ENCODE results near the gene TYW1B.
"Not testable (repeated sequence)": the region's sequence is repeated elsewhere in the genome, so short reads cannot be mapped to it uniquely, and the experiment has no call there.

TYW1B gene

DNA sequence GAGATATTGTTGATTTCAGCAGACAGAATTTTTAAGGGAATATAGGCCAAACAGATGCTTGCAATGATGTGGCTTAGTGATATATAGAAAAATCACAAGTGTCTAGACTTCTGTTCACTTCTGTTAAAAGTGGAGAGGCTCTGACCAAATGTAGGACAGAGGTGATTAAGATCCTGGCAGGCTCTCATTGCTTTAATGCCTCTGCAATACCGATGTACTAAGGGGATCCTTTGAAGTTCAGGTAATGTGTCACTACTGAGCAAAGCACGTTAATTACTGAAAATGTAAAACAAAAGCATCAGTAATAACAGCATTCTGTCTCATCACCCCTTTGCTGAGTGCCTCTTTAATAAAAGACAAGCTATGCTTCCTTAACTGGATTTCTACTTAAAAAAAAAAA is 131.4 kb downstream of the TYW1B start:
- not testable (repeated sequence) for DNase-seq

- DNase-seq: not testable (repeated sequence)
Observed at GRCh38 chr7:72695482-72695881, 132.5 kb downstream of the TYW1B start.

DNA sequence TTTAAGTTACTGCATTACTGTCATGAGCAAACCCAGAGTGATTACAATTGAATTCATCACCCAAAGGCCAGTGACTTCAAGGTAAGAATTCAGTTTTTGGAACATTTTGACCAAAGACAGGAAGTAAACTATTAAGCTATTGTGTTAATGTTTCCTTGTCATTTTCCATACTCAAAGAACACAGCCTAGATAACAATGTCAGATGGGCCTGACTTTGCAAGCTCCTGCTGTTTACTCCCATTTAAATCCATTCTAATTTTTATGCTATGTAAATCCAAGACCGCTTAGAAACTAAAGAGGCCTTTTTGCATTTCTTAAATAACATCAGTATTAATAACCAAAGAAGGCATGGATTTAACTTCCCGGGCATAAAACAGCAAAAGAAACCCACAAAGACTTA is 136.6 kb downstream of the TYW1B start:
- DNase-seq: not testable (repeated sequence)

- not testable (repeated sequence) for DNase-seq
Observed at GRCh38 chr7:72690177-72690576, 137.8 kb downstream of the TYW1B start.

GRCh38 chr7:72689344-72689743 is 138.7 kb downstream of the TYW1B start:
- not testable (repeated sequence) for DNase-seq

DNA sequence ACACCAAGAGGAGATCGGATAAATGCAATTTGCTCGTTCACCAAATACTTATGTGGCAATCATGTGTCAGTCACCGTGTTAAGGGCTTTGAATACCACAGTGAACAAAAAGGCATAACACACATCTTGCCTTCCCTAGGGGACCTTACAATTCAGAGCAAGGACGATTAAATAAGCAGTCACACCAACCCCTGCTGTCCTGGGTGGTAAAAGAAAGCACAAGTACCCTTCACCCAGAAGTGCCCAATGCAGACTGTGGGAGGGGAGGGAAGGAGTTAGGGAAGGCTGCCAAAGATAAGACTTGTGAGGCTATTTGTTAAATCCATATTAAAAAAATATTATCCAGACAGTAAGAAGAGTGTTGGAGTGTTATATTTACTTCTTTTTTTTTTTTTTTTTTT is 146.8 kb downstream of the TYW1B start:
- DNase-seq: not testable (repeated sequence)

GRCh38 chr7:72676880-72677279 is 151.1 kb downstream of the TYW1B start:
- not testable (repeated sequence) for DNase-seq

GRCh38 chr7:72676086-72676690 is 151.8 kb downstream of the TYW1B start:
- DNase-seq: not testable (repeated sequence)

DNA sequence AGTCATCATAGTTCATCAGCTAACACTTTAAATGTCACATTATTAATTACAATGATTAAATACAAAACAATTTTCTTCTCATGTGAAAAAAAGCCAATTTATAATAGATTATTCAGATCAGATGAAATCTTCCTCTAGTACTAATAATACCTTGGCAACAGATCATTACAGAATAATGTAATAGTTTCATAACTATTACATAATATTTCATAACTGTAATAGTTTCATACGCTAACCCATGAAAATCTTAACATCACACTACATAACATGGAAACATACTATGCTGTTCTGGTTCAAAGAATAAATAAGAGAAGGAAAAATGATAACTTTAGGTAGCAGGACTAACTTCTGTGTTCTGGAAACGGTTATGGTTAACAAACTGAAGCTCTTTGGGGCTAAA is 152.3 kb downstream of the TYW1B start:
- not testable (repeated sequence) for DNase-seq

DNA sequence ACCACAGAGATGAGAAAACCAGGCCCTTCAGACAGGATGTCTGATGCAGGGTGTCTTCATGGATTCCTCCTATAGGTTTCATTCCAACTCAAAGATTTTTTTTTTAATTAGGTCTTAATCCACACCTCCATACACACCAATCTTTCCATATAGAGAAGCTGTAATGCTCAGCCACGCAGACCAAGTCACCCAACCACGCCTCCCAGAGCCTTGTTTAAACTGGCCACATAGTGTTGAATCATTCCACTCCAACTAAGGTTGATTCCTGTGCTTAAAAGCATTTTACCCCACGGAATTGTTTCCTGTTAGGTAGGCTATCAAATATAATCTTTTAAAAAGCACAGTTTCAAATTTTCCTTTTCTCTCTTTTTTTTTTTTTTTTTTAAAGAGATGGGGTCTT is 153.6 kb downstream of the TYW1B start:
- DNase-seq: no peak

- not testable (repeated sequence) for DNase-seq
Observed at GRCh38 chr7:72670850-72671249, 157.2 kb downstream of the TYW1B start.

GRCh38 chr7:72668435-72668834 is 159.6 kb downstream of the TYW1B start:
- not testable (repeated sequence) for DNase-seq

DNA sequence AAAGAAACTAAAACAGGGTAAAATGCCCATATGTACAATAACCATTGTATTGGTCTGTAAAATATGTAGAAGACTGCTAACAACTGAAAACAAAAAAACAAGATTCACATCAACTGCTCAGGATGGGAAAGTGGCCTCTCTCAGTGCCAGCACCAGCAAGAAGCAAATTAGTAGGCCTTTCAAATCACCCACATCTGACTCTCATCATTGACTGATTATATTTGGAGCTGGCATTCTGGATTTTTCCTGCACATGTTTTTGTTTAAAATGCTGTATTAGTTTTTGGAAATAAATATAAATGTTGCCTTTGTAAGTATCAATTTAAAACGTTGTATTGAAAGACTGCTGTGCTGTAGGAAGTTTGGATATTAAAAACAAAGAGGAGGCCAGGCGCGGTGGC is 161.0 kb downstream of the TYW1B start:
- not testable (repeated sequence) for DNase-seq

DNA sequence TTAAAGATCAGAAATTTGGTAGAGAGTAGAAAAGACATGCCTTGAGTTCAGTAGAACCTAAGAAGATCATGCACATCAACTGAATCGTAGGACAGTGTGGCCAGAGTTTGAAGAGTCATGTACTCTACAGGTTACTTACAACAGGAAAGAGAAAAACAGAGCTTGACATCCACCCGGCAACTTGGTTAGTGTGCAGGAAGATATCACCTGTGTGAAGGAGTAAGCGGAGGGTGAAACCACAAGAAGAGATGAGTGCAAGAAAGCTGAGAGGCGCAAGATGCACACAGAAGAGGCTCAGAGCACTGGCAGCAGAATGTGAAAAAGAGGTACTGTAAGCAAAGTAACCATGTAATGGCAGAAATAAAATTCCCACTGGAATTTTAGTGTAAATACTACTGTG is 179.4 kb downstream of the TYW1B start:
- DNase-seq: not testable (repeated sequence)

DNA sequence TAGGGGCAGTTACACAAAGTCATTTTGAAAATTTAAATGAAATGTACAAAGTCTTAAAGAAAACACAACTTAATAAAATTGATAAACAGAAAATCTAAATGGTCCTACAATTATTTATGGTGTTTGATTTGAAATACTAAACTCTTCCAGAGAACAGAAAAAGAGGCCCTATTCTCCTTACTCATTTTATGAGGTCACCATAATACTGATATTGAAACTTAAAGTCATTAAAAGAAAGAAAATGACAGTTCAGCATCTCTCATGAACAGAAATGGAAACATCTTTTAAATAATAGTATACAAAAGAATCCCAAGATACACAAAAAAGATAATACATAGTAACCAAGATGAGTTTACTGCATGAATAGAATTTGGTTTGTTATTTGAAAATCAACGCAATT is 184.3 kb downstream of the TYW1B start:
- not testable (repeated sequence) for DNase-seq

- not testable (repeated sequence) for DNase-seq
Observed at GRCh38 chr7:72641485-72642248, 186.3 kb downstream of the TYW1B start.

DNA sequence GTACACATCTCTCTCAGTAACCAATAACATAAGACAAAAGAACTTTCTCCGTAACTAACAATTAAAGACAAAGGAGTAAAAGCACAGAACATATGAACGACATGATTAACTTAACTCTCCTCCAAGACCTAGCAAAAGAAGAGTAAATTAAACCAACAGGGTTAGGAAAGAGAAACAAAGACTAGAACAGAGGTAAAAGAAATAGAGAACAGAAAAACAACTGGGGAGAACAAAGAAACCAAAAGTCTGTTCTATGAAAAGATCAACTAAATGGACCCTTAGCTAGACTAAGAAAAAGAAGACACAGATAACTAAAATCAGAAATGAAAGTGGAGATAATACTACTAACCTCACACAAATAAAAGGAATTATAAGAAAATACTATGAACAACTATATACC is 187.3 kb downstream of the TYW1B start:
- DNase-seq: not testable (repeated sequence)

DNA sequence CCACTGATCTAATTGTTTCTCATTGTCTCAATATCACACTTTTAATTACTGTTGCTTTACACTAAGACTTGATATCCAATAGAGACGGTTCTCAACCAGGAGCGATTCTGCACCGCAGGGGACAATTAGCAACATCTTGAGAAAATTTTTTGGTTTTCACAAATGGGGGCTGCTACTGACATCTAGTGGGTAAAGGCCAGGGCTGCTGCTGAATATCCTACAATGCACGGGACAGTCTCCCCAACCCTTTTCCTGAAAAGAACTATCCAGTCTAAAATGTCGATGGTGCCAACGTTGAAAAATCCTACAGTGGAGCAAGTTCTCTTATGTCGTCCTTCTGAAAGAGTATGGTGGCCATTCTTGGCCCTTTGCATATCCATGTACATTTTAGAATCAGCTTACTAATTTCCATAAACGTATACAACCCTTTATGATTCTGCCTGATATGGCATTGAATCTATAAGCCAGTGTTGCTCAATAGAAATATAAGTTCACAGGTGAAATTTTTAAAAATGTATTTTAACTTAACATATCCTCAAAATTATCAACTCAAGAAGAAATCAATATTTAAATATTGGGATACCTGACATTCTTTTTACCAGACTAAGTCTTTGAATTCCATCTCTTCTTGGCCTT is 192.6 kb downstream of the TYW1B start:
- DNase-seq: not testable (repeated sequence)

DNA sequence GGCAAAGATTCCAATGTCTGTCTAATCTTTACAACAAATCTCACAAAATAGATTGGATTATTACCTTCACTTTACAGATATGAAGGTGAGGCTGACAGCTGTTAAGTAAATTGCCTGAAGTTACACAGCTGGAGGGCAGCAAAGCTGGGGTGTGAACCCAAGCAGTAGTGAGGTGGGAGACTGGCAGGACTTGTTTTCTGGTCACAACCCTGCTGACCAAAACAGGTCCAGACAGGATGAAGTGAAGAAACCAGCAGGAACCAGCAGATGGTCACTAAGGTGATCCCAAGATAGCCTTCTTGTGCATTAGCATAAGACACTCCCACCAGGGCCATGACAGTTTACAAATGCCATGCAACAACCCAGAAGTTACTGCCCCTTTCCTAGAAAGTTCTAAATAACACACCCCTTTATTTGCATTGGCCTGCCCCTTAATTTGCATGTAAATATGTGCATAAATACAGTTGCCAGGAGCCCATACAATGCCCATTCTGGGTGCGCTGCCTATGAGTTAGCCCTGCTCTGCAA is 195.2 kb downstream of the TYW1B start:
- not testable (repeated sequence) for DNase-seq

GRCh38 chr7:72628375-72628774 is 199.6 kb downstream of the TYW1B start:
- DNase-seq: not testable (repeated sequence)

DNA sequence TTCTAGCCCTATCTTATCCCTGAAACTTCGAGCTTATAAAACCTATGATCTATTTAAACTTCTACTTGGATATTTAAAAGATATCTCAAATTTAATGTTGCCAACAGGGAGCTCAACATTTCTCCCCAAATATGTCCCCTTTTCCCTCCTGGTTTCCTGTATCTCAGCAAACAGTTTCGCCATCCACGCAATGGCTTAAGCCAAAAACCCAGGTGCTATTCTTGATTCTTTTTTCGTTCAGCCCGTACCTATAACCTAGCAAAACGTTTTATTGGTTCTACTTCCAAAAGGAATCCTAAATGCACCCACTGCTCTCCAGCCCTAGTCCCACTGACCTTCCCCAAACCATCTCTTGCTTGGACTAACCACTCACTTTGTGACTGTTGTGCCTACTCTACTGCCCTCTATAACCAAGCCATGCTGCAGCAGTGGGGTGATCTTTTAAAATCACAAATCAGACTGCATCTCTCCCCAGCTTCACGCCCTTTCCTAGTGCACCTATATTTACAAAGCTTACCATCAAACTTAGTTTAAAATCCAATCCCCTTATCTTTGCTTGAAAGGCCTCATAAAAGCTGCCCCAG is 201.5 kb downstream of the TYW1B start:
- DNase-seq: not testable (repeated sequence)

DNA sequence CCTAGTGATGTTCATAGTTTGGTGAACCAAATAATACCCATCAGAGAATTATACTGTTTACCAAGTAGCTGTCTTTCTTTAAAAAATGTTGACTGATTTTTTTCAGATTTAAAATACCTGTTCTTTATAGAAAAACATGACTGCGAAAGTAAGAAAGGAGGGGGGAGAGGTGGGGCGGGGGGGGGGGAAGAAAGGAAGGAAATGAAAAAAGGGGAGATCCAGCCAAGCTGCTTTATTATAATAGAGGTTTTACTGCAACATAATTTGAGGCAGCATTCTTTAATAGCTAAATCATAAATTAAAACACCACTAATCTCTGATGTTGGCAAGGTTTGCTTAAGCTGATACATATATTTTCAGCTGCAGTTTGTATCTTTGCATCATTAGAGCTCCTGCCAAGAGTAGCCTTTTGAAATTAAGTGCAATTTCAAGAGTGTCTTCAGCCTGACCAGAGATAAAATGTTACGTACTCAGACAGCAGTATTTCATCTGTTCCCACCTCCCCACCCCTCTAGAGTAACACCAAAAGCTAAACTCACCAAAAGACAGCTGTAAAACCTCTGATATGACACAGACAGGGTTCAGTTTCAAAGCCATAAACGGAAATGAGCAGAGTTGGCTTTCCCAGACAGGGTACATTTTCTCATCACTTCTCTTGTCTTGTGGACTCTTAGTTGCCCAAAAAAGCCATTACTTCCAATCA is 202.1 kb downstream of the TYW1B start:
- DNase-seq: not testable (repeated sequence)

DNA sequence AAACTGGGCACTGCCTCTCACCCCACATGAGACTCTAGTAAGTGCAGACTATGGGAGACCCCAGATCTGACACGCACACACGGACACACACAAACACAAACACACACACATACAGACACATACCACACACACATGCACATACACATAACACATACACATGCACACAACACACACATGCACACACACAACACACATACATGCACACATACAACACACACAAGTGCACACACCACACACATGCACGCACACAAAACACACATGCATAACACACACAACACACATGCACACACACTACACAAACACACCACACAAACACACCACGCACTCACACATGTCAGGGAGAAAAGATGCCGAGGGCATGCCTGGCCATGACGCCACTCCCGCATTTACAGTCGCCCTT is 205.5 kb downstream of the TYW1B start:
- DNase-seq: no peak

All from activated effector memory CD4-positive, alpha-beta T cell treated with Interleukin-2 at 50 U/mL for 16 hours (primary cell).